Myocyte (in vitro differentiated cells): Measurements from ENCODE around the gene MED22. TPM values are rescaled to one million over a fixed set of nuclear protein-coding genes. Genes with fewer than 3 reads are reported as not detected.
A peak's percentile ranks its signal among the peaks of the same experiment; 100 is the strongest.

Experiments
- DNase-seq: peaks from one replicate; pipeline ENCODE4 v3.0.0-alpha.2; 2012; ENCODE audit warnings: low read depth
- total RNA-seq: library from RNA; depleted of rRNA; stranded (reverse); fragments of >200 nt; gene quantifications from 2 replicates; pipeline ENCODE4 v1.2.3, GENCODE V29; 2014

Gene MED22
- total RNA-seq, 1 donor from 2014 or later = 34.7 TPM

DNA sequence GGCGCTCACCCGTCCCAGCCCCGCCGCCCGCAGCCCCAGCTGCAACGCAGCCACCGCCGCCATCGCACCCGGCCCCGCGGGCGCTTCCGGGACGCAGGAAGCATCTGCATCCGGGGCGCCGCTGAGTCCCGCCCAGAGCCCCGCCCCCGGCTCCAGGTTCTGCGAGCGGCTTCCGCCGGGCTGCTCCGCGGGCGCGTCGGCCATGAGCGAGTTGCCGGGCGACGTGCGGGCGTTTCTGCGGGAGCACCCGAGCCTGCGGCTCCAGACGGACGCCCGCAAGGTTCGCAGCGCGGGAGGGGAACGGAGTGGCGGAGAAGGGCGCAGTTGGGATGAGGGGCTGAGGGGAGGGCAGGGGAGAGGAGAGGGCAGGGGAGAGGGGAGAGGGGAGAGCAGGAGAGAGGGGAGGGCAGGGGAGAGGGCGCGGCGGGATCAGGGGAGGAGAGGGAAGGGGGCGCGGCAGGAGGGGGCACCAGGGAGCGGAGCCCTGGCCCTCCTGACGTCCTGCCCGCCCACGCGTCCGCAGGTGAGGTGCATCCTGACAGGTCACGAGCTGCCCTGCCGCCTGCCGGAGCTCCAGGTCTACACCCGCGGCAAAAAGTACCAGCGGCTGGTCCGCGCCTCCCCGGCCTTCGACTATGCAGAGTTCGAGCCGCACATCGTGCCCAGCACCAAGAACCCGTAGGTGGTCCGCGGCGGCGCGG lies 8.6 kb upstream of the MED22 start, which contains the start of the genes SURF1 and SURF2:
Gene SURF1, minus strand, starts transcription at position 97 of the 701 bp plus-strand sequence. Its CDS starts 34 bp downstream, at position 63.
Gene SURF2, plus strand, starts transcription at position 160 of the 701 bp plus-strand sequence. Its CDS starts 43 bp downstream, at position 203.
- peak; percentile 82 for DNase-seq

GRCh38 chr9:133355881-133356357 lies 8.0 kb upstream of the MED22 start:
- DNase-seq = no peak

DNA sequence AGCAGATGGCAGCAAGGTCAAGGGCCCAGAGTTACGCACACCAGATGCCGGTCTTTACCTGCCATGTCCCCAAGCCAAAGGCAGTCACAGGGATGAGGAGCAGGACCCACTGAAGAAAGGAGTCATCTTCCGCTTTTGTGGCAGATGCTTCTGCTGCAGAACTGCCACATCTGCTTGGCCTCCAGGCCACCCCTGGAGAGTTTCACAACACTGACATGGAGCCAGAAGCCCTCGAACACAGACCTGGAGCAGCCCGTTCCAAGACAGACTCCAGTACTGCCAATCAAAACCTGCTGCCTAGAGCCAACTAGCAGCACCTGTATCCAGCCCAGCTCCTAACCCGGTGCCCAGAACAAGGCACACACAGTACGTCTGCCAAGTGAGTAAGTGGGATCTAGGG lies 6.8 kb upstream of the MED22 start:
- no peak for DNase-seq

- DNase-seq = no peak
Observed at GRCh38 chr9:133353548-133353947, 5.6 kb upstream of the MED22 start.

DNA sequence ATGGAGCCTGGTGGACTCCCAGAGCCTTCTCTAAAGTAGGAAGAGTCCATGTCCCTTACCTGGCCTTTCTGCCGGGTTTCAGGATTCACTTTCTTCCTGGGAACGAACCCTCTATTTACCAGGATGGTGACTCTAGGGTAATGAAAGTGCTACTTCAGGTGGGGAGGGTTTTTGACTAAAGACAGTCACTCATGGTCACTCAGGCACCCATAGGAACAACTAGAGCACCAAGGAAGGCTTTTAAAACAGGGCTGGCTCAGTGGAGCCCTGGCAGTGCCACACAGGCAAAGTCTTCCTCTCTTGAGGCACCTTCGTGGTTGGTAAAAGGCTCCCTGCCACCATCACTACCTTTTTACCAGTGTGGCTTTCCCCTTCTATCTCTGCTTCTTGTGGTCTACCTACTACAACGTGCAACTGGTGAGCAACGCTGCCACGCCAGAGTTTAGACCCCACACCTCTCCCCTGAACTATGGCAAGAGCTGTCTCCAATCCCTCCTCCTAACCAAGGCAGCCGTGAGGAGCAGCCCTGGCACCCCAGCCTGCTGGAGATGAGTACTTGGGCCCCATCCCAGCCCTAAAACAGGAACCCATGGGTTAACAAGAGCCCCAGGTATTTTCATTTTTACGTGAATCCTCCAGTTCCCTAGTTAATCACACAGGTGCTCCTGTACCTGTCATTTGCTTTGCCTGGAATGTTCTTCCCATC lies 4.9 kb upstream of the MED22 start:
- DNase-seq = no peak

DNA sequence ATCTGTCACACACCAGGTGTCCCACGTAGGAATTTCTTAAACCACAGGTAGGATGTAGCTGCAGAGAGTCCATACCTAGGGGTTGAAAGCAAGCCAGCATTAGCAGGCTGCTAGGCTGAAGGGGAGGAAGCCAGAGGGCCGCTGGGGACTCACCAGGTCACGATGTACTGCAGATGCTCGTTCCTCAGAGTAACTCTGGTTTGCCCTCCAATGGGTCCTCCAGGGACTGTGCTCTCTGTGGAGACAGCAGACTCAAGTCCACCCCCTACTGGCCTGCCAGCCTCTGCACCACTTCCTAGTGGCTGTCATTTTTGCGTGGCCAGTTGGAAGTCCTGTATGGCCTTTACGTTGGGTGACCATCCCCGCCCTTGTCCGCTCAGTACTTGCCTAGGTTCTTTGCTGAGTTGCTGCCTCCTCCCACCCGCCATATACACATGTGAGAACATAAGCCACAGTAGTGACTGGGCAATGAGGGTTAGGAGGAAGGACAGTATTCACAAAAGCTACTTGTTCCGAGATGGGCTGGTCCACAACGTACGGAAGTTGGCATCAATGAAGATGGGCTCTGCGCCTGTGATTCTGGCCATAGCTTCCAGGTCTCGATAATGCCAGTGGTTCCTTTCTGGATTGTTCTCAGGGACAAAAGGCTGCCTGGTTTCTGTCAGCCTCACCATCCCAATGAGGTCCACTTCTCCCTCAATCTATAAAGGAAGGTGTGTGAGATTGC lies 4.1 kb upstream of the MED22 start:
- DNase-seq = peak; percentile 68

DNA sequence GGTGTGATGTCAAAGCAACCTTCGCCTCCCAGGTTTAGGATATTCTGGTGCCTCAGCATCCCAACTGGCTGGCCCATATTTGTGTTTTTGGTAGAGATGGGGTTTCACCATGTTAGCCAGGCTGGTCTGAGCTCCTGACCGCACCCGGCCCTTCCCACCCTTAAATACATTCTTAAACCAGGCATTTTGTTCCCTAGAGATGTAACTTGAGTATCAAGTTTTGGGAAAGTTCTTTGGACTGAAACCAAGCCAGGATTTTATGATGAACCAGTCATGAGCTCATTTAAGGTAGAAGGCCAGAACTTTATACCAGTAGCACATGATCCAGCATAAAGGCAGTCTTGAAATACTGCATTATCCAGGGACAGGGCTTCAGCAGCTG lies 3.6 kb upstream of the MED22 start:
- no peak for DNase-seq

DNA sequence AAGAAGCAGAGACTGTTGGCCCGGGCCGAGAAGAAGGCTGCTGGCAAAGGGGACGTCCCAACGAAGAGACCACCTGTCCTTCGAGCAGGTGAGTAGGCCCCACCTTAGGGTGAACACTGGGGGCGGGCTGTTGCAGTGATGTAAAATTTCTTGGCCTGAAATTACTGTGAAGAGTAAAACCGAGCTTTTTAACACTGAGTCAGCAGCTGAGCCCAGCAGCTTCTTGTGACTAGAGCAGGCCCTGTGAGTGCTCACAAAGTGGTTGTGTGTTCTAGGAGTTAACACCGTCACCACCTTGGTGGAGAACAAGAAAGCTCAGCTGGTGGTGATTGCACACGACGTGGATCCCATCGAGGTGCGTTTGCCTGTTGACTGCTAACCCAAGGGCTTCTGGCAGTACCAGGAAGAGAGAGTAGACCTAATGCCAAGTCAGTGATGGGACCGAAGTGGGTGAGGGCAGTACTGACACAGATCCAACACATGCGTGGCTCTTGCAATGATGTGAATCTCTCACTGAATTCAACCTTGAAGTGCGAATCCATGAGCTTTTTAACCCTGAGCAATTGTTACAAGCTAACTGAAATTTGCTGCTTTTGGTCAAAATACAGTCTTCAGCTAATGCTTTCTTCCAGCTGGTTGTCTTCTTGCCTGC lies 2.2 kb upstream of the MED22 start:
- DNase-seq = no peak

DNA sequence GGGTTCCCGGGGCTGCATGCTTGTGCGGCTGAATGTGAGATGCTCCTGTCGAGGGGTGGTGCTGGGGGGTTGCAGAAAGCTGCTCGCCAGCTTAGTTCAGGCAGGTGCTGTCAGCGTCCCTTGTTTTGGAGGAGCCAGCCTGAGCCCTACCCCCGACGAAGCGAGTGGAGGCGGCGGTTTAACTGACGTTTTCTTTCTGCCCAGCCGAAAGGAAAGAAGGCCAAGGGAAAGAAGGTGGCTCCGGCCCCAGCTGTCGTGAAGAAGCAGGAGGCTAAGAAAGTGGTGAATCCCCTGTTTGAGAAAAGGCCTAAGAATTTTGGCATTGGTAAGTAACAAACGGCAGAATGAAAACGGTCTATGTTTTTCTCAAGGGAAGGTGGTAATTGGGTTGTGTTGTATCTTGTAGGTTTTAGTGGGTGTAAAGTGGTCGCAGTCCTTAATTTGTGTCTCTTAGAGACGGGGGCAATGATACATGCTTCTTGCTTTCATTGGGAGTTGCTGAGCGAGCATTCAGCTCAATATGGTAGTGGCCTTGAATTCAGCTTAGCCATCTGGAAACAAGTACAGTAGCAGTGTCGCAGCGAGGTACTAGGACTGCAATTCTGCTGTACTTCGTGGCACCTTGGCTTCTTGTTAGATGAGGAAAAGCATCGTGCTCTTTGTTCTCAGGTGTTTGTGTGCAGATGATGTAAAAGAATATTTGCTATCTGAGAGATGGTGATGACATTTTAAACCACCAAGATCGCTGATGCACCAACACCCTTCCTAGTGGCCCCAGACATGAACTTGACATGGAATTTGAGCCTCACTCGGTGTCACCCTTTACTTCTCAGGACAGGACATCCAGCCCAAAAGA lies 1.0 kb upstream of the MED22 start:
- DNase-seq = no peak

DNA sequence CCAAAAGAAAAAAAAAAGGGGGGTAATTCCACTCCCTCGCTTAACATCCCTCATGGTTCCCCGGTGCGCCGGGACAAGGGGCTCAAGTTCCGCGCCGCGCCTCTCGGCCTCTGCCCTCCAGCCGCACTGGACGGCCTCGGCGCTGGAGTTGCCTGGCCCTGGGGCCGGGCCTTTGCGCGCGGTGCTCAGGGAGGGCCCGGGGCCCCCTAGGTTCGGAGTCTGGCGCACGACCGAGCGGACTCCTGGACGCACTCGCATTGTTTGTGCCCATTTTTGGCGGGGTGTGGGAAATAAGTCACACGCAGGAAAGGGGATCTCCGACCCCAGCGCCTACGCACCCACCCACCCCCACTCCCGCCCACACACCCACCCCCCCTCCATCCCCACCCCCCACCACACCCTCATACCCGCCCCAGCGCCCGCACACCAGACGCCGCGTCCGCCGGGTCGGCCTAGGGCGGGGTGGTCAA lies 381 bp downstream of the MED22 start:
- DNase-seq = peak; percentile 50

DNA sequence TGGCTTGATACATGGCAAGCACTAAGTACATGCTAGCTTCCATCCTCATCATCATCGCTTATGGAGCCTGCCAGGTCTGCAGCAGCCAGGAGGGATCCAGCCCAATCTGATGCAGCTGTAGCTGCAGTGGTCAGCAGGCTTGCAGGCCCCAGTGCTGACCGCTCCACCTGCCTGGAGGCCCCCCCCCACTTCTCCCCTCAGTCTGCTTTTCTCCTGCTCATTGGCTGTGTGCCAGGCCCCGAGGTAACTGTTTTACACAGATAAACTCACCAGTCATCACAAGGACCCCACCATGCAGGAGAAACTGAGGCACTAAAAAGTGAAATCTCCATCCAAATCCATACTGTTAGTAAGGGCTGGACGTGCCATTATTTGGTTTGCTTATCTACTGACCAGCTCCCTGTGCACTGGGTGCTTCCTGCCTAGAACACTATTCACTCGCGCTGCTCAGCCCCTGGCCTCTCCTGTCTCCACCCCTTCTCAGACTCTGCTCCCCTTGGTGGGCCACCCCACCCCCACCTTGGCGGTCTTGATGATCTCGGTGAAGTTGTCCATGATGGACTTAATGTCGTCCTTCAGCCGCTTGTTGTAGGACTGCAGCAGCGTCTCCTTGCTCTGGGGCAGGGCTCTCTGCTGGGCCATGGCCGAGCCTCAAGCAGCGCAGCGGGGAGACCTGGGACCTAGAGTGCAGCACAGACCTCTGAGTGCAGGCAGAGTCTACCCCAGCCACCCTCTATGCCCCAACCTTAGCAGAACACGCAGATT lies 1.7 kb downstream of the MED22 start:
- no peak for DNase-seq

GRCh38 chr9:133345596-133345995 lies 2.3 kb downstream of the MED22 start:
- no peak for DNase-seq

GRCh38 chr9:133344979-133345378 lies 3.0 kb downstream of the MED22 start:
- no peak for DNase-seq

- no peak for DNase-seq
Observed at GRCh38 chr9:133344071-133344470, 3.9 kb downstream of the MED22 start.

DNA sequence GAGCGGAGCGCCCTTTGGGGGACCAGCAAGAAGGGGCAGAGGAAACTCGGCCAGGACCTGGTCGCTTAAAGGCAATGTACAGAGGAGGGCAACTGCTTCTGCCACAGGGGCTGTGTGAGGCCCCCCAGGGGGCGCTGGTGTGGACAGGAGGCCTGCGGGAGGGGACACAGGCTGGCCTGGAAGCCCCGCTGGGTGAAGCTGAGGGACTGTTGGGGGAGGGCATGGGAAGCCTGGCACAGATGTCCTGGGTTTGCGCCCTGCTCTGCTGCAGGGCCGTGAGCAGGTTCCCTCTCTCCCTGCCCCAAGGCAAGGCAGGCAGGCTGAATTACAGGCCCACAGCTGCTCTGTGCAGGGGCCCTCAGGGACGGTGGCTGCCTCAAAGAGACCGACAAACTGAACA lies 5.4 kb downstream of the MED22 start:
- DNase-seq = peak; percentile 71

DNA sequence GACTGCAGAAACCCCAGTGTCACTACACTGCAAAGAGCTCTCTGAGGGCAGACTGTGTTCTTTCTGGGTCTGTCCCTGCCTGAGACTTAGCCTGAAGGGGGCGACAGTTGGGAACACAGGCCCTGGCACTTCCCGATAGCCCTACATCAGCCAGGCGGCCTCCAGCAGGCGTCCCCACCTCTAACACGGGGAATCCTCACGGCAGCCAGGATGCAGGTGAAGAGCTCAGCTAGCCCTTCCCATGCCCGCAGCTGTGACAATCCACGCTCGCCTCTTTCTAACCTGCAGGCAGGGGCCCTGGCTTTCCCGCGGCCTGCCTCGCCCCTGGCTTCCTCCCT lies 5.9 kb downstream of the MED22 start:
- no peak for DNase-seq

DNA sequence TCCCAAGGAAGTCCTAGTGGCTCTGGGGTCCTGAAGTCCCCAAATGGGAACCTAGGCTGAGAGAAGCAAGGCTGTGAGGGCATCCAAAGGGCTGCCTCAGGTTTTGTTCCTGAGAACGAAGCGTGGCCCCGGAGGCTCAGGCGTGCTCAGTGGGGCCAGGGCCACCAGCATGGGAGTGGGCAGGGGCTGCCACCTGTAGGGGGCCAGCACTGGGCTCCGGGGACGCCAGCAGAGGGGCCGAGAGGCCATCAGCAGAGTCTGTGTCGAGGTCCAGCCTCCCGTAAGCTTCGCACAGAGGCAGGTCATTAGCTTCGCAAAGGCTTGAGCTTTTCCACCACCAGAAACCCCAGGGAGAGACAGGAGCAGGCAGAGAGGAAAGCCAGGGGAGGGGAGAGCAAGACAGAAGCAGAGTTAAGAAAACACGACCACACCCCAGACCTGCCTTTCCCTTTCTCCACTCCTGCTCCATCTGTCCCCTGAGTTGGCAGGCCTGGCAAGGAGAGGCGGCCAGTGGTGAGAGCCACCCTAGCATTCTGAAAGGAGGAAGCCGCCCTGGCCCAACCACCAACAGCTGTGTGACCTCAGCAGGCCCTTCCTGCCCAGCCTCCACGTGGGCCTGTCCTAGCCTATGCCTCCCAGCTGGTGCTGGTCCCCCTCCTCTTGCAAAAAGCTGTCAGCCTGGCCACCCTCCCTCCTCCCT lies 6.4 kb downstream of the MED22 start:
- DNase-seq = peak; percentile 96

DNA sequence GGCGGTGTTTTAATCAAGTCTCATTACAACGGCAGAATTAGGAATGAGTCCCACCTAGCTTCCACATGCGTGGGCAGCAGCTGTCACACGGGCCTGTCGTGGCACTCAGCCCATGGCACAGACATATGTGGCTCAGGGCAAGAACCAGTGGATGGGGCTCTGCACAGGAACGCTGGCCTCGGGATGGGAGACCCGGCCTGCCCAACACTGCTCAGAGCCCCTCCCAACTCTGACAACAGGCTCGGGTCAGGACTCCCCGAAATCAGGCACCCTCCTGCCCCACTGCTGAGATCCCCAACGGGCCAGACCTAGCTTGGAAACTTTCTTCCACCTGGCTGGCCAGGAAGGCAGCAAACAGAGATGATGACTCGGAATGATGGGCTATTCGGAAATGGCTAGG lies 7.0 kb downstream of the MED22 start:
- no peak for DNase-seq

GRCh38 chr9:133340256-133340655 lies 7.7 kb downstream of the MED22 start:
- no peak for DNase-seq
